Hepatocyte (in vitro differentiated cells): Measurements from ENCODE around the gene C1QL4. TPM values are rescaled to one million over a fixed set of nuclear protein-coding genes. Genes with fewer than 3 reads are reported as not detected.

ENCODE experiments used
- DNase-seq: peaks from one replicate; pipeline ENCODE4 v3.0.0-alpha.2; 2016; ENCODE audit warnings: low spot score
- H2AFZ ChIP-seq: fragments of 200-600 bp; sonication (generic); 2 replicates; pipeline ENCODE4 v1.6.0; 2016; ENCODE audit warnings: antibody characterized with exemption, mild to moderate bottlenecking
- H3K27ac ChIP-seq: fragments of 200-600 bp; sonication (generic); 2 replicates; pipeline ENCODE4 v1.5.1; 2016; ENCODE audit warnings: mild to moderate bottlenecking
- H3K27me3 ChIP-seq: fragments of 200-600 bp; sonication (generic); 2 replicates; pipeline ENCODE4 v1.6.1; 2016
- H3K36me3 ChIP-seq: fragments of 200-600 bp; sonication (generic); replicated peaks from 2 replicates; pipeline ENCODE4 v1.5.1; 2016; ENCODE audit warnings: low read depth; ENCODE audit not compliant: insufficient read depth
- H3K4me1 ChIP-seq: fragments of 200-600 bp; sonication (generic); 2 replicates; pipeline ENCODE4 v1.5.1; 2016; ENCODE audit warnings: mild to moderate bottlenecking, moderate library complexity; ENCODE audit not compliant: insufficient read depth
- H3K4me2 ChIP-seq: fragments of 200-600 bp; sonication (generic); 2 replicates; pipeline ENCODE4 v1.6.0; 2016
- H3K4me3 ChIP-seq: fragments of 200-600 bp; sonication (generic); 2 replicates; pipeline ENCODE4 v1.5.1; 2016; ENCODE audit warnings: mild to moderate bottlenecking
- H3K79me2 ChIP-seq: fragments of 200-600 bp; sonication (generic); 2 replicates; pipeline ENCODE4 v1.6.0; 2017; ENCODE audit warnings: mild to moderate bottlenecking
- H3K9me2 ChIP-seq: fragments of 200-600 bp; sonication (generic); replicated peaks from 2 replicates; pipeline ENCODE4 v1.6.0; 2017; ENCODE audit warnings: mild to moderate bottlenecking; ENCODE audit not compliant: insufficient read depth
- H3K9me3 ChIP-seq: fragments of 200-600 bp; sonication (generic); 2 replicates; pipeline ENCODE4 v1.5.1; 2016; ENCODE audit warnings: low read depth, mild to moderate bottlenecking
- H4K20me1 ChIP-seq: fragments of 200-600 bp; sonication (generic); 2 replicates; pipeline ENCODE4 v1.6.0; 2016; ENCODE audit warnings: mild to moderate bottlenecking; ENCODE audit not compliant: insufficient read depth, poor library complexity, severe bottlenecking
- EZH2 ChIP-seq: fragments of 200-600 bp; sonication (generic); IDR thresholded peaks from 2 replicates; pipeline ENCODE4 v1.6.1; 2016; ENCODE audit warnings: antibody characterized with exemption, mild to moderate bottlenecking, borderline replicate concordance
- EZH2phosphoT487 ChIP-seq: fragments of 200-600 bp; sonication (generic); IDR thresholded peaks from one replicate; pipeline ENCODE4 v1.6.1; 2018; ENCODE audit warnings: antibody characterized with exemption, mild to moderate bottlenecking, low read depth, moderate library complexity; ENCODE audit not compliant: unreplicated experiment, severe bottlenecking
- WGBS: methylation state at CpG from one replicate; pipeline ENCODE4 v1.1.6; 2016; ENCODE audit warnings: low lambda C conversion rate; ENCODE audit errors: missing lambda C conversion rate; 5-methylcytosine and 5-hydroxymethylcytosine counted together
- polyA plus RNA-seq: library from polyadenylated mRNA; unstranded; fragments of >200 nt; fragmentation: Nextera tagmentation; extraction: Ambion mirVana; gene quantifications from 2 replicates; pipeline ENCODE4 v1.2.1, GENCODE V29; 2016
- total RNA-seq: library from RNA; depleted of rRNA; stranded (reverse); fragments of >200 nt; gene quantifications from 2 replicates; pipeline ENCODE4 v1.2.3, GENCODE V29; 2014
- TF ChIP-seq, protein P1 (sequence below): fragments of 200-600 bp; sonication (generic); IDR thresholded peaks from 2 replicates; pipeline ENCODE4 v1.5.1; 2016; ENCODE audit warnings: antibody characterized with exemption, mild to moderate bottlenecking; ENCODE audit not compliant: poor library complexity

The C1QL4 gene
- total and polyA plus RNA-seq, 2 experiments from 2014 or later = not detected

DNA sequence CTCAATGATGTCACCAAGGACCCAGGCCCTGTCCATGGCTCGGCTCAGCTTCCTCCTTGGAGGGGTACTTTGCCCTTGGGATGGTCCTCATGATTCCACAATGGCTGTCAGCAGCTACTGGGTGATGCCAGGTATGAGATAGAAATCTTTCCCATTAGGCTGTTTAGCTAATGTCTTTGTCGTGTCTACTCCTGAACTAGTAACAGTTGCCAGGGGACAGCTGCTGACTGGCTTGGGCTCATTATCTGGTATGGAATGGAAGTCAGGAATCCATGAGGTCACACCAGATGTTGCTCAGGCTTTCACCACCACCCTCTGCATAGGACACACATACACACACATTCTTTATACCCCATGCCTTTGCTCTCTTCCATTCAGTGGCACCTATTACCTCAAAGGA, 32.8 kb downstream of the C1QL4 start:
- no peak overlapping the region for H2AFZ ChIP-seq
- no peaks in the 10 kb centered on the region for H3K9me3 ChIP-seq
- no peak overlapping the region for H3K27ac ChIP-seq
- no peak overlapping the region for H3K4me3 ChIP-seq
- no peaks in the 10 kb centered on the region for H3K36me3 ChIP-seq
- 41% methylated on average over 2 of the region's 2 CpGs for WGBS
- no peaks in the 10 kb centered on the region for H3K9me2 ChIP-seq
- H3K79me2 ChIP-seq = no peaks in the 10 kb centered on the region
- H3K4me1 ChIP-seq = no peaks in the 10 kb centered on the region
- H4K20me1 ChIP-seq = no peaks in the 10 kb centered on the region
- TF ChIP-seq EZH2phosphoT487 = no peak
- TF ChIP-seq, protein P1, sequence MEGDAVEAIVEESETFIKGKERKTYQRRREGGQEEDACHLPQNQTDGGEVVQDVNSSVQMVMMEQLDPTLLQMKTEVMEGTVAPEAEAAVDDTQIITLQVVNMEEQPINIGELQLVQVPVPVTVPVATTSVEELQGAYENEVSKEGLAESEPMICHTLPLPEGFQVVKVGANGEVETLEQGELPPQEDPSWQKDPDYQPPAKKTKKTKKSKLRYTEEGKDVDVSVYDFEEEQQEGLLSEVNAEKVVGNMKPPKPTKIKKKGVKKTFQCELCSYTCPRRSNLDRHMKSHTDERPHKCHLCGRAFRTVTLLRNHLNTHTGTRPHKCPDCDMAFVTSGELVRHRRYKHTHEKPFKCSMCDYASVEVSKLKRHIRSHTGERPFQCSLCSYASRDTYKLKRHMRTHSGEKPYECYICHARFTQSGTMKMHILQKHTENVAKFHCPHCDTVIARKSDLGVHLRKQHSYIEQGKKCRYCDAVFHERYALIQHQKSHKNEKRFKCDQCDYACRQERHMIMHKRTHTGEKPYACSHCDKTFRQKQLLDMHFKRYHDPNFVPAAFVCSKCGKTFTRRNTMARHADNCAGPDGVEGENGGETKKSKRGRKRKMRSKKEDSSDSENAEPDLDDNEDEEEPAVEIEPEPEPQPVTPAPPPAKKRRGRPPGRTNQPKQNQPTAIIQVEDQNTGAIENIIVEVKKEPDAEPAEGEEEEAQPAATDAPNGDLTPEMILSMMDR = no peak
- TF ChIP-seq EZH2 = no peak
- no peak overlapping the region for H3K4me2 ChIP-seq
- peaks cover 3% of the 10 kb centered on the region for H3K27me3 ChIP-seq
- DNase-seq = no peak

DNA sequence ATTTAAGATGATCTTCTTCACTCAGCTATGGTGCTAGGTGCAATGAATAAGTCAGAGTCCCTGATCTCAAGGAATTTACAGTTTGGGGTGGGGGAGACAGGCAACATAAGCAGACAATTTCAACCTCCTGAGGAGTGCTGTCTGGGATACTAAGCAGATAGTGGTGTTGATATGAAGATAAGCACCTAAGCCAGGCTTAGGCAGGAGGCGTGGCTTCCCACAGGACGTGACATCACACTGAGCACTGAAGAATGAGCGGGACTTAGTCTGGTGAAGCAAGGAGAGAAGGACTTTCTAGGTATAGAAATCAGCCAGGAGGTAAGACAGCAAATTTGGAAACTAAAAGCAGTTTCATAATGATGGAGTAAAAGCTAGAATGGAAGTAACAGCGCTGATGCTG, 35.2 kb downstream of the C1QL4 start:
- Histone ChIP-seq H3K4me2 (no peak overlapping the region), H3K4me3 (no peak overlapping the region), H3K36me3 (no peaks in the 10 kb centered on the region), H3K27me3 (peaks cover 23% of the 10 kb centered on the region), H3K9me3 (no peaks in the 10 kb centered on the region), H3K79me2 (no peaks in the 10 kb centered on the region), H3K9me2 (no peaks in the 10 kb centered on the region), H4K20me1 (no peaks in the 10 kb centered on the region), H3K4me1 (peaks cover 9% of the 10 kb centered on the region), H2AFZ (no peak overlapping the region), H3K27ac (no peak overlapping the region)
- TF ChIP-seq, protein P1 = no peak
- TF ChIP-seq EZH2phosphoT487 (no peak), EZH2 (no peak)
- DNase-seq = peak; percentile 26
- 50% methylated on average over 4 of the region's 4 CpGs for WGBS

DNA sequence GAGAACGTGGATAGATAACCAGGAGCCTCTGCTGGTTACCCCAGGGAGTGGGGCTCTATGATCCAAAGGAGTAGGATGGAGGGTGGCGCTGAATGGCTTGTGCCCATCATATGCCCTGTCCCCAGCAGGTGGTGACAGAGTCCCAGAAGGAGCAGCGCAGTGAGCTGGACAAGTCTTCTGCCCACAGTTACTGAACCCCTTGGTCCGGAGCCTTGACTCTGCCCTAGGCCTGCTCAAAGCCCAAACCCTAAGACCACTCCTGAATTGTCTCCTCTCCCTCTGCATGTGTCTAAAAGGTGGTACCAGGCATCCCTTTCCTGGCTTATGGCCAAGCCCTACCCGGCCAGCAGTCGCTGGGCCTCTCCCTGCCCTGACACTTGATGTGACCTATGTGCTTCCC, 38.8 kb downstream of the C1QL4 start:
- no peak for DNase-seq
- Histone ChIP-seq H3K4me1 (peaks cover 15% of the 10 kb centered on the region), H3K79me2 (no peaks in the 10 kb centered on the region), H3K4me2 (no peak overlapping the region), H3K9me3 (no peaks in the 10 kb centered on the region), H2AFZ (no peak overlapping the region), H3K9me2 (no peaks in the 10 kb centered on the region), H4K20me1 (no peaks in the 10 kb centered on the region), H3K27me3 (peaks cover 57% of the 10 kb centered on the region), H3K4me3 (no peak overlapping the region), H3K36me3 (no peaks in the 10 kb centered on the region), H3K27ac (no peak overlapping the region)
- TF ChIP-seq EZH2phosphoT487 = no peak
- TF ChIP-seq, protein P1 = no peak
- no peak for TF ChIP-seq EZH2
- 82% methylated on average over 6 of the region's 6 CpGs for WGBS

DNA sequence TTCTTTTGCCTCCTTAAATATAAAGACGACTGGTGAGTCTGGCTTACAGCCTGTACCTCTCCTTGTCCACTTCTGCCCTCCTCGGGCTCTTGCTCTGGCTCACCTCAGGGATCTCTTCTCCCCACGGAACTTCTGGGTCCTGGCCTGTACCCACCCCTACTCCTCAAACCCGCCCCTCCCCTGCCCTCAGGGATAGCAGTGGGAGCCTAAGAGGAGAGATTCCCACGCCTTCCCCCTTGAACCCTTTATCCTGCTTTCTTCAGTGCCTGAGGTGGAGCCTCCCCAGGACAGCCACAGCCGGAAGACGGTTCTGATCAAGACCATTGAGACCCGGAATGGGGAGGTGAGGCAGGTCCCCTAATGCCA, 39.3 kb downstream of the C1QL4 start:
- Histone ChIP-seq H3K4me1 (peaks cover 15% of the 10 kb centered on the region), H3K27me3 (peaks cover 60% of the 10 kb centered on the region), H3K36me3 (no peaks in the 10 kb centered on the region), H3K4me2 (peak overlapping the region; percentile 84), H4K20me1 (no peaks in the 10 kb centered on the region), H2AFZ (no peak overlapping the region), H3K27ac (no peak overlapping the region), H3K4me3 (no peak overlapping the region), H3K9me3 (no peaks in the 10 kb centered on the region), H3K79me2 (no peaks in the 10 kb centered on the region), H3K9me2 (no peaks in the 10 kb centered on the region)
- DNase-seq = no peak
- WGBS = 43% methylated on average over 6 of the region's 8 CpGs
- TF ChIP-seq, protein P1 = no peak
- TF ChIP-seq EZH2phosphoT487 = no peak
